GM12878 (cell line): ENCODE measurements around the gene FAM47E. TPM values are rescaled to one million over a fixed set of nuclear protein-coding genes. Genes with fewer than 3 reads are reported as not detected.
A peak's percentile ranks its signal among the peaks of the same experiment; 100 is the strongest.

Source experiments
- ATAC-seq: fragments of 200-7000 bp; cut with Tn5 transposase; 3 replicates; pipeline ENCODE4 v1.9.1; 2020; ENCODE audit warnings: mild to moderate bottlenecking, moderate library complexity
- BruUV-seq: library from RNA; stranded (reverse); fragments of 400-500 nt; replicated peaks from 2 replicates; lab custom pipeline; 2021; lab: Mats Ljungman, UMichigan
- CTCF ChIA-PET: fragments of 300-600 bp; sonication (Branson Sonifier 250); formaldehyde crosslinking; extraction: SDS; loops from one replicate; lab custom pipeline; 2021; ENCODE audit warnings: inconsistent platforms; lab: Yijun Ruan, JAX
- POLR2A ChIA-PET: fragments of 350-600 bp; formaldehyde crosslinking; extraction: SDS; loops from one replicate; lab custom pipeline; 2021; ENCODE audit warnings: inconsistent platforms; lab: Charles Lee
- RAD21 ChIA-PET: fragments of 300-600 bp; sonication (Branson Sonifier 250); formaldehyde crosslinking; loops from one replicate; lab custom pipeline; 2023; ENCODE audit warnings: antibody characterized with exemption; ENCODE audit not compliant: unreplicated experiment; lab: Charles Lee
- SMC1A ChIA-PET: fragments of 300-600 bp; sonication (Branson Sonifier 250); formaldehyde crosslinking; loops from one replicate; lab custom pipeline; 2023; ENCODE audit not compliant: unreplicated experiment, uncharacterized antibody; lab: Charles Lee
- DNase-seq: peaks from one replicate; pipeline ENCODE4 v3.0.0-alpha.2; 2011; ENCODE audit warnings: low read depth, low spot score
- FAIRE-seq: peaks from 3 replicates; lab custom pipeline; 2011; peaks lifted over from hg19 to GRCh38; lab: Jason Lieb, UNC
- H2AFZ ChIP-seq: 2 replicates; pipeline ENCODE4 v1.6.0; 2011; ENCODE audit warnings: low read depth, low read length, control low read depth; ENCODE audit not compliant: control insufficient read depth
- H3K27ac ChIP-seq: 2 replicates; pipeline ENCODE4 v1.5.1; 2011; ENCODE audit warnings: control low read depth; ENCODE audit not compliant: control insufficient read depth, insufficient read depth
- H3K27me3 ChIP-seq, 2 experiments: replicated peaks in 1 of 2; 2 replicates each; pipeline versions ENCODE4 v1.6.0 to v1.6.1; 2011; ENCODE audit warnings: low read length in 1 of 2; ENCODE audit not compliant: control insufficient read depth in 2 of 2, insufficient read depth in 2 of 2
- H3K36me3 ChIP-seq, 2 experiments: 2 replicates each; pipeline ENCODE4 v1.5.1; 2011; ENCODE audit warnings: low read length in 1 of 2; ENCODE audit not compliant: control insufficient read depth in 2 of 2, insufficient read depth in 2 of 2
- H3K4me1 ChIP-seq: 2 replicates; pipeline ENCODE4 v1.6.1; 2011; ENCODE audit warnings: mild to moderate bottlenecking, low read length, moderate library complexity, mixed read lengths; ENCODE audit not compliant: control insufficient read depth, insufficient read depth
- H3K4me2 ChIP-seq: 2 replicates; pipeline ENCODE4 v1.6.0; 2011; ENCODE audit warnings: control low read depth; ENCODE audit not compliant: control insufficient read depth, insufficient read depth
- H3K4me3 ChIP-seq: fragments of 200-600 bp; sonication (generic); 2 replicates; pipeline ENCODE4 v1.5.1; 2016
- H3K79me2 ChIP-seq: 2 replicates; pipeline ENCODE4 v1.6.0; 2011; ENCODE audit warnings: low read length; ENCODE audit not compliant: control insufficient read depth, insufficient read depth
- H3K9ac ChIP-seq: 2 replicates; pipeline ENCODE4 v1.8.0; 2011; ENCODE audit warnings: low read length, control low read depth, mixed read lengths; ENCODE audit not compliant: control insufficient read depth, insufficient read depth
- H3K9me3 ChIP-seq: replicated peaks from 3 replicates; pipeline ENCODE4 v1.5.1; 2011; ENCODE audit warnings: mild to moderate bottlenecking, low read length; ENCODE audit not compliant: control insufficient read depth, insufficient read depth
- H4K20me1 ChIP-seq: 2 replicates; pipeline ENCODE4 v1.6.0; 2011; ENCODE audit not compliant: control insufficient read depth, insufficient read depth
- RBBP5 ChIP-seq: fragments of 200-600 bp; sonication (generic); conservative IDR thresholded peaks from 2 replicates; pipeline ENCODE4 v1.6.1; 2016
- SMAD5 ChIP-seq: IDR thresholded peaks from 2 replicates; pipeline ENCODE4 v1.6.1; 2016; ENCODE audit warnings: antibody characterized with exemption, low read depth
- TCF7 ChIP-seq: IDR thresholded peaks from 2 replicates; pipeline ENCODE4 v1.6.1; 2014; ENCODE audit warnings: antibody characterized with exemption, borderline replicate concordance
- ZBTB11 ChIP-seq: fragments of 450-650 bp; formaldehyde crosslinking; IDR thresholded peaks from 2 replicates; pipeline ENCODE4 v1.5.0; 2022; ENCODE audit warnings: mild to moderate bottlenecking, missing genetic modification characterization
- ZNF207 ChIP-seq: fragments of 450-650 bp; IDR thresholded peaks from 2 replicates; pipeline ENCODE4 v1.6.1; 2014; ENCODE audit warnings: antibody characterized with exemption, mild to moderate bottlenecking, borderline replicate concordance
- WGBS: methylation state at CpG from one replicate; pipeline ENCODE4 v1.1.6; 2016; ENCODE audit warnings: low lambda C conversion rate; ENCODE audit not compliant: insufficient replicate concordance, insufficient coverage; ENCODE audit errors: missing lambda C conversion rate; 5-methylcytosine and 5-hydroxymethylcytosine counted together
- in situ Hi-C: fragments of 300-500 bp; cut with MboI; formaldehyde crosslinking; loops from 9 replicates; pipeline ENCODE4 v1.14.3; 2018; ENCODE audit warnings: mixed read lengths
- intact Hi-C: fragments of 100-400 bp; cut with micrococcal nuclease; formaldehyde crosslinking; loops from one replicate; pipeline ENCODE4 v1.14.2; 2022; ENCODE audit not compliant: unreplicated experiment
- polyA plus RNA-seq, 11 experiments: library from polyadenylated mRNA; depleted of rRNA in 4 of 11; unstranded in 6 of 11; stranded (reverse) in 5 of 11; fragments of >200 nt; fragmentation: Nextera tagmentation in 4 of 11; fragmentation: Illumina TruSeq in 1 of 11; extraction: Ambion mirVana in 4 of 11; extraction: Trizol in 1 of 11; gene quantifications; 1 replicate in 1 of 11; 2 replicates in 10 of 11; pipeline versions ENCODE4 v1.2.1 to v1.2.3, GENCODE V29; 2011 to 2016; ENCODE audit warnings: inconsistent platforms in 2 of 11, missing spikeins in 2 of 11, low read depth in 1 of 11
- total RNA-seq, 4 experiments: library from RNA; depleted of rRNA in 3 of 4; stranded (reverse); fragments of >200 nt in 3 of 4; fragmentation: Illumina TruSeq in 1 of 4; extraction: Trizol in 1 of 4; gene quantifications; 2 replicates each; pipeline versions ENCODE4 v1.2.1 to v1.2.3, GENCODE V29; 2013 to 2021

Gene FAM47E
- total and polyA plus RNA-seq, 10 of the 15 experiments (the other 5 are each of a cell fraction or from before 2014, with no cell fraction given), result 0.03 TPM; not detected in 9

DNA sequence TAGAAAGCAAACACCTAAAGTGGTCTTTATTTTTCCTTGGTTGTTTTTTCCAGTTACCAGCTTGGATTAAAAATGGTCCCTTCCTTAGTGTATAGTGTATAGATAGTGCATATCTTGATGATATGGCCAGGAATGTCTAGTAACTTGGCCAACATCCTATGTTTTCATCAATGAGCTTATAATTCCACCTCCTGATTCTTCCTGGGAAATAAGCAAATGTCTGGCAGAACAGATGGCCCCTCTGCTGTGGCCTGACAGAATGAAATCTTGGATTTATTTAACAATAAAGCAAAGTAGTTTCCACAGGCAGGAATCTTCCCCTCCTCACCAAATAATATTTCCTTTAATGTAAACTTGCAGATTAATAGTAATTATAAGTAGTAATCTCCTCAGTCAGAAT is 44.0 kb upstream of the FAM47E start:
- SMC1A ChIA-PET, result no interaction called here
- no peak for ATAC-seq
- CTCF ChIA-PET, result interaction anchor here (5.5 kb wide), 1 partner anchor 28 kb away, joined by 38 read pairs; no protein-coding TSS in a partner anchor
- FAIRE-seq, result no peak
- Histone ChIP-seq H3K9me3 (no peaks in the 10 kb centered on the region), H4K20me1 (no peaks in the 10 kb centered on the region), H3K79me2 (peaks cover 2% of the 10 kb centered on the region), H3K27me3 (no peaks in the 10 kb centered on the region), H3K4me2 (no peak overlapping the region), H3K36me3 (no peaks in the 10 kb centered on the region), H3K27ac (no peak overlapping the region), H3K4me1 (peaks cover 22% of the 10 kb centered on the region), H3K9ac (no peak overlapping the region), H3K4me3 (no peak overlapping the region), H2AFZ (no peak overlapping the region)
- TF ChIP-seq RBBP5, result no peak
- TF ChIP-seq SMAD5, result no peak
- no TSS peak for BruUV-seq
- RAD21 ChIA-PET, result no interaction called here
- in situ Hi-C loops (no loop called here), intact Hi-C loops (no loop called here)
- DNase-seq, result no peak
- POLR2A ChIA-PET, result interaction anchor here (1.1 kb wide), 1 partner anchor 8 kb away, joined by 3 read pairs; no protein-coding TSS in a partner anchor

GRCh38 chr4:76208005-76208765 is 43.3 kb upstream of the FAM47E start:
- BruUV-seq, result no TSS peak
- DNase-seq, result no peak
- Histone ChIP-seq H4K20me1 (no peaks in the 10 kb centered on the region), H3K9me3 (no peaks in the 10 kb centered on the region), H3K4me1 (peaks cover 23% of the 10 kb centered on the region), H2AFZ (no peak overlapping the region), H3K4me2 (peak overlapping the region; percentile 61), H3K27me3 (no peaks in the 10 kb centered on the region), H3K79me2 (peaks cover 3% of the 10 kb centered on the region), H3K36me3 (no peaks in the 10 kb centered on the region), H3K9ac (no peak overlapping the region), H3K4me3 (no peak overlapping the region), H3K27ac (no peak overlapping the region)
- CTCF ChIA-PET, result interaction anchor here (0.6 to 6.0 kb wide), 3 partner anchors 9 to 276 kb away, joined by 4 to 38 read pairs (median 37); no protein-coding TSS in a partner anchor
- POLR2A ChIA-PET, result no interaction called here
- 54% methylated on average over 9 of the region's 9 CpGs for WGBS
- ATAC-seq, result no peak
- TF ChIP-seq ZBTB11 (CRISPR knock-in tag) (no peak), ZNF207 (no peak), TCF7 (no peak)
- SMC1A ChIA-PET, result interaction anchor here (4.5 kb wide), 1 partner anchor 10 kb away, joined by 54 read pairs; no protein-coding TSS in a partner anchor
- intact Hi-C loops, result no loop called here
- FAIRE-seq, result no peak
- in situ Hi-C loops, result no loop called here
- RAD21 ChIA-PET, result interaction anchor here (4.7 kb wide), 1 partner anchor 8 kb away, joined by 22 read pairs; no protein-coding TSS in a partner anchor
